ENCODE results near the gene UMAD1.

UMAD1 gene

DNA sequence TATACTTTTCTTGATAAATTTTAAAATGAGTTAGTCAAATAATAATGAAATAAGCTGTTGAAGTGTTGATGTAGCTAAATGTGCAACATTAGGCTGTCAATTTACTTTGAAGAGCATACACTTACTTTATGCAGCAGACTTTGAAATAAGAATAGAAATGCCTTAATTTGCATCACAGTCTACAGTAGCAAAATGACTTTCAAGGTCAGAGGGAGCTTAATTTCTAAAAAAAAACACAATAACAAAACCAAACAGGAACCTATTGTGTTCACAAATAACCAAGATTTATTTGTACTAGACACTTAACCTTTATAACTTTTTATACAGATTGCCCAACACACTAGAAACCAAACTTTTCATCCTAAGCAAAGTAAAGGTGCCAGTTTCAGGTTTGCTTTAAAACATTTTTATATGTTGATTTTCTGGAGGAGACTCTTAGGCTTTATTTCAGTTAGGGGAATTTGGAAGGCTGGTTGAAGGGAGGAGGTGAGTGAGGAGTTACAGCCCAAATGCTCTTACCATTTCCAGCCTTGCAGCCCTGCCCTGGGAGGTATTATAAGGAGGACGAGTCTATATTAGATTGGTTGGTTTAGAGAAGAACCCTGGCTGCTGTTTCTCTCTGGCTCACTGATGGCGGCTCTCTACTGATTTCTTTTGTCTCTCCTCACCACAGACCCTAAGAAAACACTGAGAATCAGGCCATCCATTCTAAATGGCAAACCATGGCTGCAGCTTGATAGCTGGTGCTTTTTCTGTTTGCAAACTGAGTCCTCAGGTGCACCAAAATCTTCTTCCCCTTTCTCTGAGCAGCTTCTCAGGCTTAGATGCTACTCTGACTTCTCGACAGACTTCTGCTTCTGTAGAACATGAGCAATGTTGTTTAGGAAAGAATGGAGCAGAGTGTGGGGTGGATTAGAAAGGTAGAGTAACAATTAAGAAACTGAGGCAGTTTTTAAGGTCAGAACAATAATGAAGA is 133.1 kb downstream of the UMAD1 start:
- POLR2A ChIA-PET (ENCODE audit: low non-redundant PET), result no interaction called here
- no peak for TF ChIP-seq CTCF (conservative IDR thresholded peaks at IDR 0.05; ENCODE audit: low read depth)
- CTCF ChIA-PET, result interaction anchor here (0.8 to 1.1 kb wide), 2 partner anchors 92 to 196 kb away, joined by 3 read pairs; no protein-coding TSS in a partner anchor
- no peak for DNase-seq (ENCODE audit: low spot score)
- H3K27ac ChIP-seq, result no peak overlapping the region

- no peak for DNase-seq (ENCODE audit: low spot score)
- POLR2A ChIA-PET (ENCODE audit: low non-redundant PET), result no interaction called here
- CTCF ChIA-PET, result interaction anchor here (0.6 kb wide), 1 partner anchor 74 kb away, joined by 9 read pairs; no protein-coding TSS in a partner anchor
- TF ChIP-seq CTCF (conservative IDR thresholded peaks at IDR 0.05; ENCODE audit: low read depth), result no peak
- no peak overlapping the region for H3K27ac ChIP-seq
Observed at GRCh38 chr7:7779888-7780287, 139.3 kb downstream of the UMAD1 start.

- no peak overlapping the region for H3K27ac ChIP-seq
- POLR2A ChIA-PET (ENCODE audit: low non-redundant PET), result no interaction called here
- CTCF ChIA-PET, result no interaction called here
- no peak for DNase-seq (ENCODE audit: low spot score)
- TF ChIP-seq CTCF (conservative IDR thresholded peaks at IDR 0.05; ENCODE audit: low read depth), result no peak
Observed at GRCh38 chr7:7783001-7783400, 142.4 kb downstream of the UMAD1 start.

GRCh38 chr7:7785344-7785973 is 144.9 kb downstream of the UMAD1 start:
- DNase-seq (ENCODE audit: low spot score), result no peak
- POLR2A ChIA-PET (ENCODE audit: low non-redundant PET), result no interaction called here
- CTCF ChIA-PET, result no interaction called here
- no peak for TF ChIP-seq CTCF (conservative IDR thresholded peaks at IDR 0.05; ENCODE audit: low read depth)
- no peak overlapping the region for H3K27ac ChIP-seq

GRCh38 chr7:7786595-7786994 is 146.0 kb downstream of the UMAD1 start:
- POLR2A ChIA-PET (ENCODE audit: low non-redundant PET), result no interaction called here
- H3K27ac ChIP-seq, result no peak overlapping the region
- DNase-seq (ENCODE audit: low spot score), result no peak
- CTCF ChIA-PET, result no interaction called here
- TF ChIP-seq CTCF (conservative IDR thresholded peaks at IDR 0.05; ENCODE audit: low read depth), result no peak

DNA sequence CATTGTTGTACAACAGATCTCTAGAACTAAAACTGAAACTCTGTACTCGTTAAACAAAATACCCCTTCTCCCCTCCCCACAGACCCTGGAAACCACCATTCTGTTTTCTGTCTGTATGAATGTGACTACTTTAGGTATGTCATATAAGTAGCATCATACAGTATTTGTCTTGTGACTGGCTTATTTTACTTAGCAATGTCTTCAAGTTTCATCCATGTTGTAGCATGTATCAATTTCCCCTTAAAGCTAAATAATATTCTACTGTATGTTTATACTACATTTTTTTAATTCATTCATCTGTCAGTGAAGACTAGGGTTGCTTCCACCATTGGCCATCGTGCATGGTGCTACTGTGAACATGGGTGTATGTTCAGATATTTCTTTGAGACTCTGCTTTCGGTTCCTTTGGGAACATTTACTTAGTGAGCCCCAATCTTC is 149.0 kb downstream of the UMAD1 start:
- TF ChIP-seq CTCF (conservative IDR thresholded peaks at IDR 0.05; ENCODE audit: low read depth), result no peak
- no peak overlapping the region for H3K27ac ChIP-seq
- ChIA-PET POLR2A (ENCODE audit: low non-redundant PET) (no interaction called here), CTCF (no interaction called here)
- no peak for DNase-seq (ENCODE audit: low spot score)
